Epidermal melanocyte (primary cell): ENCODE results near the gene CPNE4.
A peak's percentile ranks its signal among the peaks of the same experiment; 100 is the strongest.
"Not testable (repeated sequence)": the region's sequence is repeated elsewhere in the genome, so short reads cannot be mapped to it uniquely, and the experiment has no call there.

Source experiments
- DNase-seq: peaks from one replicate; pipeline ENCODE4 v3.0.0; 2011; ENCODE audit warnings: low spot score; ENCODE audit not compliant: insufficient read length

CPNE4 gene

DNA sequence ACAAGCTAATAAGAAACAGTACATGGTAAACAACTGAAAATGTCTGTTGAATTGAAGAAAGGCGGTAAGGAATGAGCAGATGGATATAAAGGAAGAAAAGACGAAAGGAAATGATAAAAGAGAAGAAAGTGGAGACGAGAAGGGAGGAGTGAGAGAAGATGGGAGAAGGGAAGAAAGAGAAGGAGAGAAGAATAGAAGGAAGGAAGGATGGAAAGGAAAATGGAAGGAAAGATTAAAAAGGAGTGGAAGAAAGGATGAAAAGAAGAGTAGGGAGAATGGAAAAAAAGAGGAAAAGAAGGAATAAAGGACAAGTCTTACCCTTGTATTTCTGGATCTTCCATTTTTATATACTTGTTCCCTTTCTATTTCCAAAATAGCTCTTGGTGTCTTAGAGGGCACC is 17.7 kb downstream of the CPNE4 start:
- DNase-seq, result no peak

DNA sequence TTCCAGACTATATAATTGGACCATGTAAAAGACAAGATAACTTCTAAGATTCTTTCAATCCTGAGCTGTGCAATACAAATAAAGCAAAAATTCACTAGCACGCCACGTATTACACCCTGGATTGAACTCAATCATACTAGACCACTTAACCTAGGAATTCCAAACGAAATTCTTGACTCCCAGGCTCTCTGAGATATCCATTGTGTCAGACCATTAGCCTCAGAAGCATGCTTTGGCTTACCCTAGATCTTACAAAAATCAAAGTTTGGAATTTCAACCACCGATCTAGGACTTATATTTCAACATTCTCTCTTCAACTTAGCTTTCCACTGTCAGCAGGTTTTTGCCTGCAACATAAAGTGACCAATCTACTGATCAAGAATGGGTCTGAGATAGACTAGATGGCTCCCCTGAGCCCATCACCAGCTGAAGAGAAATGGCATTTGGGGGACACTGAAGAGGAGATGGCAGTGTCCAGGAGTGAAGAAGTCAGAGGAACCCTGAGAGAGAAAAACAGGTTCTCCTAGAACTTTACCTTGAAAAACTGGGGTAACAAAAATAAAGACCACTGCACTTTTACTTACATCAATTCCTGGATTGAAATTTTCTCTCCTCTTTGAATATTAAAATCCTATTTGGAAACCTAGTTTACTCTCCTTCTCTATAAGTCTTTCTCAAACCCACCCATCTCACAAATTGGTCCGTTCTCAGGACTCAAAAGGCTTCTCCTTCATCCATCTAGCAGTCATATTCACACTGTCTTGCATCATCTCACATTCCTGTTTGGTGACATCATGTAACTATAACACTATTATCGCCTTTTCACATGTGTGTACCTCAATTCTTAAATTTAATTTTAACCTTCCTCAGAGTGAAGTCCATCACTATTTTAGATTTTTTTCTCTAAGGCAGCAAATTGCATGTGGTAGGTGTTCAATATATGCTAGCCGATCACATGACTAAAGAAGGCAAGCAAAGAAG is 18.5 kb downstream of the CPNE4 start:
- DNase-seq, result no peak

DNA sequence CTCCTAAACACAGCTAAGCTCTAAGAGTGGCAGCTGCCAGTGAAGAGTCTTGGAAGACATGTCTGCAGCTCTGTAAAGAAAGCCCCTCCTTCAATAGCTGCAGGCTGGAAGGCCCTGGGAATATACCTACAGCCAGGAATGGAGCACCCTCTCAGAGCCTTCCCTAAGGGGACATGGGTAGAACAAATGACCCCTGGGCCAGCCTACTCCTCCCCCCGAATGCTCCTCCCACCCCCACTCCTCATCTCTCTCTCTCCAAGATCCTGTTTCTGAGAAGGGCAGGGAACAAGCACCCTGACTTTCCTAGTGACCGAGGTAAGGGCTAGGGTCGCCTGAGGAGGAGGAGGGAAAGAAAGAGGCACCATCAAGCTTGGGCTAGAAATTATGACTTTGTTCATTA is 20.7 kb downstream of the CPNE4 start:
- DNase-seq, result no peak

DNA sequence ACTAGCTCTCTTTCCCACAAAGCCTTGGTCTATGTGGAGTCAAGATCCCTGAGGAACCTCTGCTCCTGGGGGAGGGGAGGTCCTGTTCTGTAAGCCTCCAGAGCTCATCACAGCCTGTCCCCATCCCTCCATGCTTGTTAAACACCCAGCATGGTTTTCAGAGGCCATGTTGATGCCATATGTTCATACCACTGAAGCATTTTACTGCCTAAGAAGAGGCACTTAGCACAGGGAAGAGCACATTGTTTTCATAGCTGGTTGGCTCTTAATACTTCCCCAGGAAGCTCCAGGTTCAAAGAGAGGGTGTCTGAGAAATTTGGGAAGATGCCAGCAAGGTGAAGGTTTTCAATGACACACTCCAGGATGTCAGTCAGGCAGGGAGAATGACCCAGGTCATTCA is 25.6 kb downstream of the CPNE4 start:
- peak; percentile 30 for DNase-seq

DNA sequence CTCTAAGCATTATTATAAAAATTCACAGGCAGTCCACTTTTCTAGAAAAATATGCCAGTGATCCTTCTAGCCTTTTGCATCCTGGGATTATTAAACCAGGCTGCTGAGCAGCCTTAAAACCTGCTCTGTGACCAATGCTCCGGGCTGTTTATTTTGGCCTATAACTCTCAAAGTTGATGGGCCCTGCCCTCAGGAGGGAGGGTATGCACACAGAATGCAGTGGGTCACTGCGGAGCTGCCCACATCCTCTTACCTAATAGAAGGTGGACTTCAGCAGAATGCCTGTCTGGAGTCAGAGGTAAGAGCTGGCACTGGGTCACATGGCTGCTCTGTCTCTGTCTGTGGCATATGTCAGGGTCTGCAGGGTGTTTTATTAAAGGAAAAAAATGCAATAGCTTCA is 26.0 kb downstream of the CPNE4 start:
- no peak for DNase-seq

DNA sequence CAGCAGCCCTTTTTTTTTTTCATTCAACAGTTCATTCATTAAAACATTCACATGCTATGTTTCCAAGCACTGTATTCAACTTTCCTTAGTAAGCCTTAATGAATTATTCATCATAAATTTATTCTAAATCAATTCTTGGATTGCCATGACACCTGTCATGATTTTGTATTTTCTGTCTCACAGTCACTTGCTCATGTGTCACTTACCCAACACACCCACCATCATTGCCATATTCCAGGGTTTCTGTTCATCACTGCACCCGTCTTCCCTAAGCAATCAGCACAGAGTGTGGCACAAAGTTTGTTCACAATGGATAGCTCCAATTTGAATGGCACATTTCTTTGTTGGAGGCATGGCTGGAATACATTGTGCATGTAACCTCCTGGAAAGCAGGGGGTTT is 27.2 kb downstream of the CPNE4 start:
- no peak for DNase-seq

DNA sequence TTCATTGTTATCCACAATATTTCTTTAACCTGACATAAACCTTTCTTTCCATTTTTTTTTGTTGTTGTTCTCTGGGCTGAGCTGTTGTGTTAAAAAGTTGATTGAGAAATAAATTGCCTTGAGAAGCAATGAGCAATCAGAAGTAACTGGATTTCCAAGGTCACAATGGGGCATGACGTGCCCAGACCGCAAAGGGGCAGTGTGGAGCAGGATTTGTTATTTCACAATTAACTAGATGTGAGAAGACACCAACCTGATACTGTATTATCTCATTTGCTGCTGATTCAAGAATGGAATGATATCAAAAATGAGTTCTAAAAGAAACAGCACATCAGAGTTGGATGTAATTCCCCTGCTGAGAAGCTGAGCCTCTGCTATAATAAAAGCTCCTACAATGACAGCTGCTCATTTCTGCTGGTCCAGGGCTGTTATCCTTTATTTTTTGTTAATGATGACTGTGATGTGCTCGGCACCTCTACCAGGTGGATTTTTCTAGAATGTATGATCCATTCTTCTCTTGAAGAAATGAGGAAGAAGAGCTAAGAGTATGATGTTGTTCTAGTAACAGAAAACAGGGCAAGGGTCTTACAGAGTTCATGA is 28.1 kb downstream of the CPNE4 start:
- DNase-seq, result no peak

DNA sequence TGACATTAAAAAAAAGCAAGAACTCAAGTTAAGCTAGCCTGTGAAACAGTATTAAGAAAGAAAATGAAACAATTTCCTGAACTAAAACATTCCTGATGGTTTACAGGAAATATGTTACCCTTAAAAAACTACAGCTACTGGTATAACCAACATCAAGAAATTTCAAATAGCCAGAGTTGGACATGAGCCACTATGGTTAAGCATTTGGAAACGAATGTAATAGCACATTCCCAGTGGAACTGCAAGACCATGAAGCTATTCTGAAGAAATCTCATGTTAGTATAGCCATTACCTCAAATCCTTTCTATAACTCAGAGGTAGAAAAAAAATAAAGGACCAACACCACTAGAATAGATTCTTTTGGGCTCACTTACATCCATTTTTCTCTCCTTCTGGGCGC is 30.2 kb downstream of the CPNE4 start:
- no peak for DNase-seq

DNA sequence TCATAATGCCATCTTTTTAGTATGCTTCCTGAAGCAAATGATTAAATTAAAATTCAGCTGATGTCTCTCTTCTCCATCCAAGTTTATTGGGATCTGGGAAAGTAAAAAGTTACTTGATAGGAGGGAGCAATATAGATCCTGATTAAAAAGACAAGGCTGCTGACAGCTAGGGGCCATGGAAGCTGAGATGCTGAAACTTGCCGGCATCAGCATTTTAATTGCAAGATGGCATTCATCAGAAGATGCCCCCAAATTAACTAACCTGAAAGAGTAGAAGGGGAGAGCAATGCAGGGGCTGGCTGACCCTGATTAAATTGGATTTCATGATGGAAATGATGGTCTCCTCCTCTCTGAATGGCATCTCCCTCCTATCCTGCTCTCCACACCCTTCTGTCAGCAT is 31.1 kb downstream of the CPNE4 start:
- no peak for DNase-seq

DNA sequence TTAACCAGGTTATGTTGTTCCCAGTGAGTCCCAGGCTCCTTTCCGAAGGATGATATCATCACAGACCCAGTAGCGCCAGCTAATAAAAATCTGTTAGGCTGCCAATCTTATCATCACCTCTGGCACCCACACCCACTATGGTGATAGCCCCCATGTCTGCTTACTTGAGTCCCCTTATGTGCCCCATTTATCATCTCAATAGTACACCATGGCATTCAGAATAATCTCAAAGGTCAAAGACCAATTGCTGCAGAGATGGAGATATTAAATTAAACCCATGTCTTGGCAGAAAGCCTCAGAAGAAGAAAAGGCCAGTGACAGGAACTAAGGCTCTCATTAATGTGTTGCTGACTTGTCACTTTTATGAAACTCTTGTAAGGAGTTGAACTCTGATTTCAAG is 32.8 kb downstream of the CPNE4 start:
- DNase-seq, result no peak

DNA sequence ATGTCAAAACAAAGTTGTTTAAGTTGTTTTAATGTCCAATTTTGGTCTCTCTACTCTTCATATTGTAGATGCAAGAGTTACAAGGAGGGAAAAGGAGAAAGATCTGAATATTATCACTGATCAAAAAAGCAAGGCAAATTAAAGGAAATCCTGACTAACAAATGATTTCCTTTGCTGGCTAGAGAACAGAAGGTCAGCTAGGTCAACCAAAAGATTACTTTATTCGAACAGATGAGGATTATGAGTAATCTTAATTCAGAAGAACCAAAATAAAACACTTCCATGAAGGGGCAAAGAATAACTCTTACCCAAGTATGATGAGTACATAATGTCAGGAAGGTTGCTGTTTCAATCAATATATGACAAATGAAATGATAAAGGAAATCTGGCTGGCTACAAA is 33.8 kb downstream of the CPNE4 start:
- no peak for DNase-seq

DNA sequence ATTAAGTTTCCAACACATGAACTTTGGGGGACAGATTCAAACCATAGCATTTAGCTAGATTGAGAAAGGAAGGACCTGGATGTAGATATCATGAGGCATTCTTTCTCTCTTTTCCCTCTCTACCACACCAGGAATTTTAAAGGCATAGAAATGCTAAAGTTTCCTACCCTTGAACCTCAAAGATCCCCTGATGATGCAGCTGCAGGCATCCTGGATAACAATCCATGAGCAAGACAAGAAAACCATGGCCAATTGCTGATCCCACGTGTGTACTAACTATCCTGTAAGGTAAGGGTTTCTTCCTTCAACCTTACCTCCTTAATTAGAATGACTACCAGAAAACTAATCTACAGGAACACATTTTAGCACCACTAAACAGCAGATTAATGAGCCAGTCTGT is 36.8 kb downstream of the CPNE4 start:
- DNase-seq, result no peak

DNA sequence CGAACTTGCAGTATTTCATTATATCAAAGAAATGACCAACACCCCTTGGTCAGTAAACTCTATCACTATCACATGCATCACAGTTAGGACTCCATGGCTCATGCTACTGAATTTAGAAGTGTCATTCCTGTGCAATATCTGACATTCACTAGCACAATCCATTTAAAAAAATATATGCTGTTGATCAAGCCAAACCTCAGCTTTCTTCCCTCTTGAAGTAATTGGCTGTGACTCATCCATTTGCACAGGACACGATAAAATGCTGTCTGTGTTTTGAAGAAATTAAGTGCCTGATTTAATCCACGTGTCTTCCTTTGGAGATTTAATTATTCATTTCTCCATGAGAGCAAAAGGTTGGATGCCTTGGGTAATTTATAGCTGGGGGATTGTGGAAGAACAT is 38.9 kb downstream of the CPNE4 start:
- DNase-seq, result no peak

DNA sequence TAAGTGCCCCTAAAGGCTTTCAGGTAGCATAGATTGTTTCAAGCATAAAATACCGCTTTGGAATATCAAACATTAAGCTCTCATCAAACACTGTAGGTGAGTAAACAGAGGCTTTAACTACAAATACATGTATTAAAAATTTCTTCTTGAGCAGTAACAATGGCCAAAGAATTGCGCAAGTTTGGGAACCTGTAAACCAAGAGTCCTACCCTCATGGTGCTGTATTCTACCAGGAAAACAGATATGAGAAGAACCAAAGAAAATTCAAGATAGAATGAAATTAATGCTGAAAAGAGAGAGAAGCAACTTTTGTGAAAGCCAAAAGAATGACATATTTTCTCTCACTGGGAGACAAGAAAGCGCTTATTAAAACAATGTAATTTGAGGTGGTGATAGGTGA is 45.5 kb downstream of the CPNE4 start:
- DNase-seq, result no peak

DNA sequence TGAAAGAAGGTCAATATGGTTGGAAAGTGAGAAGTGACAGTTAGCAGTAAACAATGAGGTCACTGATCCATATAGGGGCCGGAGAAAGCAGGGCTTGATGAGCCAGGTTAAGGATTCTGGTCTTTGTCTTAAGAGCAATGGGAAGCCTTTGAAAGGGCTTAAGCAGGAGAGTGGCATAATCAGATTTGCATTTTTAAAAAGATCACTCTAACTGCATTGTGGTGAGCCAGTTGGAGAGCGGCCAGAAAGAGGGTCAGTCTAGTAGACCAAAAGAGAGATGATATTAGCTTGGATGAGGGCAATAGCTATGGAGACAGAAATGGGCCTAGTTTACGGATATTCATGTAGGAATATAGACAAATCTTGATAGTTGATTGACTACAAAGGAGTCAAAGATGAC is 46.6 kb downstream of the CPNE4 start:
- no peak for DNase-seq

DNA sequence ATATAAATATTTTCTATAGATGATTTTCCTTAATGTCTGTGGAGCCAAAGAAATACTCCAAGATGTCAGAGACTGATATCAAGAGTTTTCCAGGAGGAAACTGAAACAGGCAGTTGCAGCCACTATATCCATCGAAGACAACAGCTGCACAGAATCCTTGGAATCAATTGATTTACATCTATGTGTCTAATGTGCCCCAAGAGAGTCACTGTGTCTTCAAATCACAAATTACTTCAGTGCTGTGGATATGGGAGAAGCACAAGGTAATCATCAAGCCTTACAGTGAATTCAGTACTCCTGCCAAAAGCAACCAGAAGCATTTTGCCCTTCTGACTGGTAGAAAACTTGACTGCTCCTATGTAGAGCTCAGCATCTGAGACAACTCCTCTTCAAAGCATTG is 51.1 kb downstream of the CPNE4 start:
- DNase-seq, result no peak

DNA sequence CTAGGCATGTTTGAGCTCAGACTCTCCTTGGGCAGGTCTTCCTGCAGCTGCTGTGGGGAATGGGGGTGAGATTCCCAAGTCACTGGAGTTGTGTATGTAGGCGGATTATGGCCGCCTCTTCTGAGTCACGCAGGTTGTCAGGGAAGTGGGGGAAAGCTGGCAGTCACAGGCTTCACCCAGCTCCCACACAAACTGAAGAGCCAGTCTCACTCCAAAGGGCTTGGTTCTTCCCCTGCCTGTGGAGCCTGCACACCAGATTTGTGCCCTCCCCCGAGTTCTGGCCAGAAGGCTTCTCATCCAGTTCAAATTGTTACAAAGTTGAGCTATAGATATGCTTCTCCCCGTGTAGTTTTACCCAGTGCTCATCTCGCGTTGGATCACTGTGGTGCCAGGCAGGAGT is 53.5 kb downstream of the CPNE4 start:
- DNase-seq, result no peak

DNA sequence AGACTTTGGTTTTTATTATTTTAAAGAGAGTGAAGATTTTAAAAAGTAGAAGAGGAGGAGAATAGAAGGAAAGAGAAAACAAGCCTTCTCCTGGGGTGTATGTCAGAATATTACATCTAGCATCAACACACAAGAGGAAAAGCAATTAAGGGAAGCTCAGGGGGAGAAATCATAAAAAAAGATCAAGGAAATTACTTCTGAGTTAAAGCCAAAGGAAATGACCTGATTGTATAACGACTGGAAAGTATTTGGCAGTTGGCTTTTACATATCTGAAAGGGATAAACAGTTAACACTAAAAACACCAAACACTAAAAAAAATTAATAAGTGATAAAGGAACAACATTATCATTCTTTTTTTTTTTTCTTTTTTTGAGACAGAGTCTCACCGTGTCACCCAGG is 58.4 kb downstream of the CPNE4 start:
- no peak for DNase-seq

DNA sequence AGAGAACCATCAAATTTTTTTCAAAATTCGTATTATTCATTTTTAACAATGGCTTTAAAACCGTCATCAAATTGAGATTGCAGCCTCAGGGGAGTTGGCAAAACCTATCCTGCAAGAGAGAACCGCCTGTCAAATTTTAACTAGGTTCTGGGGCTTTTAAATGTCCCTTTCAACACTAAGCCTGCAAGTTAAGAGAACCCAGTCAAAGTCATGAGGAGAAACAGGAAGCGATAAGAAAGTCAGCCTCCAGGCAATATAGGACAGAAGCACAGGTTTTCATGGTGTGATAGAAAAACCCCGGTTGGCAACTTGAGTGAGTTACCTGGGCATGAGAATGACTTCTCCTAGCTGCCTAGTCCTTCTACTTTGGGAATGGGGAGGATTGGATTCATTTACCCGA is 59.8 kb downstream of the CPNE4 start:
- no peak for DNase-seq

DNA sequence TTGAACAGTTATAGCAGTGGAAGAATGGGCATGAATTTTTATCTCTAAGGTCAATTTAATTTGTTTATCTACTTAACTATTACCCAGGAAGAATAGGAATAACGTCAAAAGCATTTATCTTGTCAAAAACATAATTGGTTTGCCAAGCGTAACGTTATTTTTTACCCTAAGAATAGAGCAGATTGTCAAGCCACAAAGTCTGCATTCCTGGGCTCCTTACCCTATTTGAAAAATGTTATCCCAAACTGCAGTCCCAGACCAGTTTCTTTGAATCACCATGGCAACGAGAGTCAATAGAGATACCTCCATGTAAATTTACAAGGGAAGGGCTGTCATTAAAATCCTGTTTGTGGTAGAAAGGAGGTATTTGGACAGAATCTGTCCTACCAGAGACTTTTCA is 61.1 kb downstream of the CPNE4 start:
- DNase-seq, result no peak

DNA sequence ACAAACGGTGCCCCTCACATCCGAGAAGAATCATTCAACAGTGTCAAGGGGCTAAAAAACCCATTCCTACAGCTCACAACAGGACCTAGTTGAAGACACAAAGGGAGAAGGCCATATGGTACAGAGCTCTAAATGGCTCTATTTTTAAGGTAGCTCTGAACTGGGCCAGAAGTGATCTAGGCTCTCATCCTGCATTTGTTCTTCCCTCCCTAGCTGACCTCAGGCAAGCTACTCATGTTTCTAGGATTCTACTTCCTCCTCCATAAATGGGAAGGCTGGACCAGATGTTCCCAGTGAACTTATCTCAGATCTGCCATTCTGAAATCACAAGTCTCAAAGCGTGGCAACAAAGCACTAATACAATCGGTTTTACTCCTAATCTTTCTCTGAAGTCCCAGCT is 62.3 kb downstream of the CPNE4 start:
- DNase-seq, result no peak

DNA sequence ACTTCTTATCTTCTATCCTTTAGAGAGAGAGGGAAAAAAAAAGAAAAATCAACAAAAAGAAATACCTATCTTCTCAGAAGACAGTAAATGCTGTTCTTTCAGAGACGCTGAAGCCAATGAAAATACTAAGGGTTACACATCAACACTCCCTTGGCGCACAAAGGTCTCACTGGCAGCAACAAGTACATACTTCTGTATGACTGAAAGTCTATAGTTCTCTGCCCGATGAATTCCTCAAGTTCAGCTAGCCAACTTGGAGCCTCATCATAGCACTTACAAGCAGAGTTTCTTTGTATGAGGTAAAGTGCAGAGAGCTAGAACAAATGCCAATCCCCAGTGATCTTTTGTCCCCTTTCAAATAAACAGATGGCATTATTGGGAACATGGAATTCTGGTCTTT is 62.7 kb downstream of the CPNE4 start:
- DNase-seq, result no peak

DNA sequence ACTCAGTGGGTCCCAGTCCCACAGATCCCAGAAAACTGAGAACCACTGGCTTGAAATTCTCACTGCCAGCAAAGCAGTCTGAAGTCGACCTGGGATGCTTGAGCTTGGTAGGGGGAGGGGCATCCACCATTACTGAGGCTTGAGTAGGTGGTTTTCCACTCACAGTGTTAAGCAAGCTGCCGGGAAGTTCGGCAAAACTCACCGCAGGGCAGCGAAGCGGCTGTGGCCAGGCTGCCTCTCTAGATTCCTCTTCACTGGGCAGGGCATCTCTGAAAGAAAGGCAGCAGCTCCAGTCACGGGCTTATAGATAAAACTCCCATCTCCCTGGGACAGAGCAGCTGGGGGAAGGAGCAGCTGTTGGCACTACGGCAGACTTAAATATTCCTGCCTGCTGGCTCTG is 71.4 kb downstream of the CPNE4 start:
- not testable (repeated sequence) for DNase-seq
